GM21367 (cell line): ENCODE results near the gene CYP20A1.

ENCODE experiments used
- ATAC-seq: cut with Tn5 transposase; IDR thresholded peaks from one replicate; pipeline ENCODE4 v1.9.1; 2021; ENCODE audit not compliant: unreplicated experiment

CYP20A1 gene

GRCh38 chr2:203354966-203355365 lies 116.1 kb downstream of the CYP20A1 start:
- ATAC-seq, result no peak
